HepG2 (cell line): Measurements from ENCODE around the gene ADSS1. TPM values are rescaled to one million over a fixed set of nuclear protein-coding genes. Genes with fewer than 3 reads are reported as not detected.

Experiments
- ELF1 ChIP-seq: sonication (generic); formaldehyde crosslinking; IDR thresholded peaks from 2 replicates; pipeline ENCODE4 v1.4.0; 2020; ENCODE audit warnings: missing genetic modification reagents
- GABPA ChIP-seq, 2 experiments: IDR thresholded peaks; 2 replicates each; pipeline ENCODE4 v1.6.1; 2011 to 2016; ENCODE audit warnings: low read depth in 2 of 2, low read length in 1 of 2, missing biosample characterization in 1 of 2, missing genetic modification characterization in 1 of 2
- HMGXB4 ChIP-seq, 2 experiments: sonication (generic) in 1 of 2; formaldehyde crosslinking in 1 of 2; IDR thresholded peaks; 2 replicates each; pipeline versions ENCODE4 v1.4.0 to v1.6.1; 2018 to 2020; ENCODE audit warnings: missing genetic modification reagents in 2 of 2, borderline replicate concordance in 1 of 2, low read depth in 1 of 2, mild to moderate bottlenecking in 1 of 2, missing biosample characterization in 1 of 2
- NRL ChIP-seq: sonication (generic); formaldehyde crosslinking; IDR thresholded peaks from 2 replicates; pipeline ENCODE4 v1.5.0; 2020; ENCODE audit warnings: missing genetic modification reagents, mild to moderate bottlenecking, moderate library complexity, borderline replicate concordance
- SKI ChIP-seq: fragments of 450-650 bp; IDR thresholded peaks from one replicate; pipeline ENCODE4 v1.6.1; 2018; ENCODE audit warnings: mild to moderate bottlenecking; ENCODE audit not compliant: partially characterized antibody
- SMAD3 ChIP-seq: sonication (generic); formaldehyde crosslinking; IDR thresholded peaks from 2 replicates; pipeline ENCODE4 v1.4.0; 2020; ENCODE audit warnings: missing genetic modification reagents
- YY1 ChIP-seq: IDR thresholded peaks from 2 replicates; pipeline ENCODE4 v1.6.1; 2011; ENCODE audit warnings: low read length, low read depth, moderate library complexity, mild to moderate bottlenecking; ENCODE audit not compliant: insufficient read depth, insufficient replicate concordance
- ZBTB10 ChIP-seq: sonication (generic); formaldehyde crosslinking; IDR thresholded peaks from 2 replicates; pipeline ENCODE4 v1.4.0; 2020; ENCODE audit warnings: missing genetic modification reagents, borderline replicate concordance
- ZFP62 ChIP-seq: sonication (generic); formaldehyde crosslinking; IDR thresholded peaks from 2 replicates; pipeline ENCODE4 v1.4.0; 2020; ENCODE audit warnings: missing genetic modification reagents
- ZNF44 ChIP-seq: sonication (generic); formaldehyde crosslinking; IDR thresholded peaks from 2 replicates; pipeline ENCODE4 v1.5.1; 2020; ENCODE audit warnings: mild to moderate bottlenecking, missing genetic modification reagents
- ZNF441 ChIP-seq: sonication (generic); formaldehyde crosslinking; IDR thresholded peaks from 2 replicates; pipeline ENCODE4 v1.7.0; 2021; ENCODE audit warnings: missing genetic modification reagents, borderline replicate concordance
- ZNF503 ChIP-seq: sonication (generic); formaldehyde crosslinking; IDR thresholded peaks from 2 replicates; pipeline ENCODE4 v1.4.0; 2020; ENCODE audit warnings: missing genetic modification reagents
- ZNF605 ChIP-seq: sonication (generic); formaldehyde crosslinking; IDR thresholded peaks from 2 replicates; pipeline ENCODE4 v1.8.0; 2022; ENCODE audit warnings: mild to moderate bottlenecking, missing genetic modification reagents
- ZNF615 ChIP-seq: sonication (generic); formaldehyde crosslinking; IDR thresholded peaks from 2 replicates; pipeline ENCODE4 v1.5.0; 2020; ENCODE audit warnings: mild to moderate bottlenecking, missing genetic modification reagents, borderline replicate concordance
- ZNF780A ChIP-seq: sonication (generic); formaldehyde crosslinking; IDR thresholded peaks from 2 replicates; pipeline ENCODE4 v1.8.0; 2022; ENCODE audit warnings: mild to moderate bottlenecking, missing genetic modification reagents, moderate library complexity
- polyA plus RNA-seq, 8 experiments: library from polyadenylated mRNA; depleted of rRNA in 3 of 8; stranded (reverse) in 7 of 8; unstranded in 1 of 8; fragments of >200 nt; fragmentation: Illumina TruSeq in 4 of 8; extraction: Trizol in 4 of 8; gene quantifications; 2 replicates each; pipeline versions ENCODE4 v1.2.1 to v1.2.3, GENCODE V29; 2011 to 2016; ENCODE audit warnings: low read depth in 4 of 8, missing spikeins in 1 of 8, mixed read lengths in 1 of 8; ENCODE audit not compliant: insufficient read depth in 1 of 8
- total RNA-seq, 5 experiments: library from RNA; depleted of rRNA; stranded (reverse); fragments of >200 nt; fragmentation: Illumina TruSeq; extraction: Trizol; gene quantifications; 2 replicates each; pipeline ENCODE4 v1.2.3, GENCODE V29; 2016; ENCODE audit warnings: low read depth in 1 of 5
- TF ChIP-seq, protein P1 (sequence below): sonication (generic); formaldehyde crosslinking; IDR thresholded peaks from 2 replicates; pipeline ENCODE4 v1.5.0; 2020; ENCODE audit warnings: missing genetic modification reagents
- TF ChIP-seq, protein P2 (sequence below): sonication (generic); formaldehyde crosslinking; conservative IDR thresholded peaks from 2 replicates; pipeline ENCODE4 v1.8.0; 2022; ENCODE audit warnings: missing genetic modification reagents

ADSS1 gene
- total and polyA plus RNA-seq, 2 of the 13 experiments (the other 11 are each of a cell fraction or from before 2014, with no cell fraction given), result 1.0 to 36.7 TPM

DNA sequence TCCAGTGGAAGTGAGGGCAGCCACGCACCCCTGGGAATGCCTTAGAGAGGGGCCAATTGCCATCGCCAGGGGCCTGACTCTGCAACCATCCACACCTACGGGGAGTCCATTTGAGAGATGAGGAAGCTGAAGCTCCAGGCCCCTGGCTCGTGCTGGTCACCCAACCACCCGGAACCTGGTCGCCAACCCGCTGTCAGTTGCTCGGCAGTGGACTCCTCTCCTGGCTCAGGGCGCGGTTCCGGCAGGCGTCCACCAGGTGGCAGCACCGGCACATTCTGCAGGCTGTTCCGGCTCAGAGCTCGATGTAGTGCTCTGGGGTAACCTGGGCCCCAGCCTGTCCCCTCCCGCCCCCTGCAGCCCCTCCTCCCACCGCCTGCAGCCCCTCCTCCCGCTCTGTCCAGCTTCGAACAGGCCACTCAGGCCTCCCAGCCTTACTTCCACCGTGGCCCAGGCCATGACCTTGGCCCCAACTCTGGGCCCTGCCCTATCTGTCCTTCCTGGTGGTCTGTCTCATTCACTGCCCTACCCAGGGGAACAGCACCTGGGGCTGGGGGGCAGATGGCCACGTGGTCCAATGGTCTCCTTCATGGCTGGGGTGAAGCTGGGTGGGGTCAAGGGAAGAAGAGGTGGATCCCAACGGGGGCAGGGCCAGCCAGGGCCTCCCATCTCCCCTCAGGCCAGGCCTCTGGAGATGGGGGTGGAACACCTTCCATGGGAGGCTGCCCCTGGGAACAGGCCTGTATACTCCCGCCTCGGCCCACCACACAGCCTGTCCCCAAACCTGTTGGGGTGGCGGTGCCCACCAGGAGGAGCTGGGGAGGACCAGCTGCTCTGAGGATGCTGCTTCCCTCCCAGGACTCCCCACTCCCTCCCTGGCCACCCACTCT lies 44.7 kb downstream of the ADSS1 start (continued):
- TF ChIP-seq ZNF503 (CRISPR knock-in tag) (peak; percentile 14; the same call in 1 of the 2 replicates), HMGXB4 (CRISPR knock-in tag; IDR thresholded peaks at IDR 0.05; ENCODE audit: borderline replicate concordance in 1 of 2, low read depth in 1 of 2) (peak; percentile 73 to 90), YY1 (no peak), SMAD3 (no peak), ZNF780A (CRISPR knock-in tag) (peak; percentile 61; the same call in 1 of the 2 replicates), ZFP62 (0 out of 2 replicates have a peak, but pooled peaks have one; percentile 64), ZNF615 (CRISPR knock-in tag) (no peak), ZBTB10 (peak; percentile 58; the same call in 1 of the 2 replicates), GABPA (IDR thresholded peaks at IDR 0.05; ENCODE audit: low read depth, low read length) (no peak), GABPA (CRISPR knock-in tag; IDR thresholded peaks at IDR 0.05; ENCODE audit: low read depth) (peak; percentile 26), ZNF44 (peak; percentile 49; the same call in 1 of the 2 replicates), ELF1 (CRISPR knock-in tag) (peak; percentile 62), ZNF441 (no peak), ZNF605 (CRISPR knock-in tag) (no peak), SKI (peak; percentile 68), NRL (CRISPR knock-in tag) (0 out of 2 replicates have a peak, but pooled peaks have one; percentile 8)
- TF ChIP-seq, protein P1, sequence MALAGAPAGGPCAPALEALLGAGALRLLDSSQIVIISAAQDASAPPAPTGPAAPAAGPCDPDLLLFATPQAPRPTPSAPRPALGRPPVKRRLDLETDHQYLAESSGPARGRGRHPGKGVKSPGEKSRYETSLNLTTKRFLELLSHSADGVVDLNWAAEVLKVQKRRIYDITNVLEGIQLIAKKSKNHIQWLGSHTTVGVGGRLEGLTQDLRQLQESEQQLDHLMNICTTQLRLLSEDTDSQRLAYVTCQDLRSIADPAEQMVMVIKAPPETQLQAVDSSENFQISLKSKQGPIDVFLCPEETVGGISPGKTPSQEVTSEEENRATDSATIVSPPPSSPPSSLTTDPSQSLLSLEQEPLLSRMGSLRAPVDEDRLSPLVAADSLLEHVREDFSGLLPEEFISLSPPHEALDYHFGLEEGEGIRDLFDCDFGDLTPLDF (CRISPR knock-in tag), result no peak
- TF ChIP-seq, protein P2, sequence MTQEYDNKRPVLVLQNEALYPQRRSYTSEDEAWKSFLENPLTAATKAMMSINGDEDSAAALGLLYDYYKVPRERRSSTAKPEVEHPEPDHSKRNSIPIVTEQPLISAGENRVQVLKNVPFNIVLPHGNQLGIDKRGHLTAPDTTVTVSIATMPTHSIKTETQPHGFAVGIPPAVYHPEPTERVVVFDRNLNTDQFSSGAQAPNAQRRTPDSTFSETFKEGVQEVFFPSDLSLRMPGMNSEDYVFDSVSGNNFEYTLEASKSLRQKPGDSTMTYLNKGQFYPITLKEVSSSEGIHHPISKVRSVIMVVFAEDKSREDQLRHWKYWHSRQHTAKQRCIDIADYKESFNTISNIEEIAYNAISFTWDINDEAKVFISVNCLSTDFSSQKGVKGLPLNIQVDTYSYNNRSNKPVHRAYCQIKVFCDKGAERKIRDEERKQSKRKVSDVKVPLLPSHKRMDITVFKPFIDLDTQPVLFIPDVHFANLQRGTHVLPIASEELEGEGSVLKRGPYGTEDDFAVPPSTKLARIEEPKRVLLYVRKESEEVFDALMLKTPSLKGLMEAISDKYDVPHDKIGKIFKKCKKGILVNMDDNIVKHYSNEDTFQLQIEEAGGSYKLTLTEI (CRISPR knock-in tag), result no peak
